B cell (primary cell): ENCODE results near the gene LRRC4. TPM values are rescaled to one million over a fixed set of nuclear protein-coding genes. Genes with fewer than 3 reads are reported as not detected.

ENCODE experiments used
- ATAC-seq: fragments of 200-7000 bp; cut with Tn5 transposase; one replicate; pipeline ENCODE4 v1.10.0; 2021; ENCODE audit warnings: low read depth, mild to moderate bottlenecking, moderate number of reproducible peaks, moderate library complexity
- CTCF ChIA-PET: fragments of 350-600 bp; sonication (Branson Sonifier 250); formaldehyde crosslinking; loops from one replicate; lab custom pipeline; 2021; ENCODE audit warnings: antibody characterized with exemption, inconsistent platforms; lab: Charles Lee
- POLR2A ChIA-PET: fragments of 350-600 bp; sonication (Branson Sonifier 250); formaldehyde crosslinking; loops from one replicate; lab custom pipeline; 2021; ENCODE audit warnings: antibody characterized with exemption; lab: Charles Lee
- DNase-seq: peaks from one replicate; pipeline ENCODE4 v3.0.0; 2013
- H2AFZ ChIP-seq: 2 replicates; pipeline ENCODE4 v1.6.1; 2012; ENCODE audit warnings: mild to moderate bottlenecking, low read depth, low read length; ENCODE audit not compliant: insufficient read depth, poor library complexity, severe bottlenecking
- H3K27ac ChIP-seq, 2 donors: 1 replicate in 1 of 2; 2 replicates in 1 of 2; pipeline ENCODE4 v1.5.1; 2012 to 2013; ENCODE audit warnings: low read length in 2 of 2, mild to moderate bottlenecking in 2 of 2, moderate library complexity in 1 of 2
- H3K27me3 ChIP-seq, 4 experiments: fragments of 200-600 bp in 1 of 4; sonication (generic) in 1 of 4; replicated peaks in 1 of 4; 1 replicate in 2 of 4; 2 replicates in 2 of 4; pipeline versions ENCODE4 v1.6.1 to v1.7.0; 2013 to 2016; ENCODE audit warnings: low read length in 3 of 4, mild to moderate bottlenecking in 2 of 4, mixed read lengths in 1 of 4, moderate library complexity in 1 of 4; ENCODE audit not compliant: insufficient read depth in 4 of 4, control insufficient read depth in 3 of 4; ENCODE audit errors: control extremely low read depth in 1 of 4
- H3K36me3 ChIP-seq, 2 experiments: replicated peaks in 1 of 2; 1 replicate in 1 of 2; 2 replicates in 1 of 2; pipeline versions ENCODE4 v1.6.1 to v1.7.1; 2013; ENCODE audit warnings: low read length in 1 of 2; ENCODE audit not compliant: insufficient read depth in 2 of 2, control insufficient read depth in 1 of 2; ENCODE audit errors: control extremely low read depth in 1 of 2, extremely low read depth in 1 of 2
- H3K4me1 ChIP-seq, 2 donors: fragments of 200-600 bp in 1 of 2; sonication (generic) in 1 of 2; 1 replicate in 1 of 2; 2 replicates in 1 of 2; pipeline versions ENCODE4 v1.5.1 to v1.6.1; 2013 to 2017; ENCODE audit warnings: low read length in 2 of 2; ENCODE audit not compliant: control insufficient read depth in 2 of 2, insufficient read depth in 2 of 2
- H3K4me2 ChIP-seq: replicated peaks from 2 replicates; pipeline ENCODE3; 2012; ENCODE audit warnings: mild to moderate bottlenecking, low read depth, low read length; ENCODE audit not compliant: poor library complexity, severe bottlenecking
- H3K4me3 ChIP-seq, 5 experiments: fragments of 200-600 bp in 1 of 5; sonication (generic) in 1 of 5; 1 replicate in 3 of 5; 2 replicates in 2 of 5; pipeline versions ENCODE4 v1.5.1 to v1.7.0; 2011 to 2016; ENCODE audit warnings: low read length in 4 of 5, mild to moderate bottlenecking in 4 of 5, low read depth in 2 of 5, control low read depth in 1 of 5, moderate library complexity in 1 of 5; ENCODE audit not compliant: insufficient read depth in 1 of 5; ENCODE audit errors: control extremely low read depth in 1 of 5, extremely low read depth in 1 of 5
- H3K79me2 ChIP-seq: fragments of 200-600 bp; sonication (generic); one replicate; pipeline ENCODE4 v1.6.0; 2016; ENCODE audit warnings: low read length; ENCODE audit not compliant: control insufficient read depth, insufficient read depth
- H3K9ac ChIP-seq: fragments of 200-600 bp; sonication (generic); 2 replicates; pipeline ENCODE4 v1.6.1; 2017; ENCODE audit warnings: mild to moderate bottlenecking, low read length, moderate library complexity
- H3K9me3 ChIP-seq, 3 donors: one replicate each; pipeline versions ENCODE4 v1.6.1 to v1.7.1; 2013; ENCODE audit warnings: low read length in 2 of 3; ENCODE audit not compliant: control insufficient read depth in 2 of 3, insufficient read depth in 1 of 3; ENCODE audit errors: control extremely low read depth in 1 of 3
- H4K20me1 ChIP-seq: 2 replicates; pipeline ENCODE4 v1.6.0; 2012; ENCODE audit warnings: mild to moderate bottlenecking, low read length; ENCODE audit not compliant: insufficient read depth, control insufficient read depth, poor library complexity, severe bottlenecking
- H3K27ac Mint-ChIP-seq: one replicate; pipeline ENCODE4 v1.8.0; 2021; ENCODE audit warnings: mixed read lengths
- H3K27me3 Mint-ChIP-seq: one replicate; pipeline ENCODE4 v1.8.0; 2021; ENCODE audit warnings: mixed read lengths
- H3K4me1 Mint-ChIP-seq: one replicate; pipeline ENCODE4 v1.8.0; 2021; ENCODE audit warnings: mixed read lengths
- H3K4me3 Mint-ChIP-seq: one replicate; pipeline ENCODE4 v1.8.0; 2021; ENCODE audit warnings: mixed read lengths
- H3K9me3 Mint-ChIP-seq: one replicate; pipeline ENCODE4 v1.8.0; 2022; ENCODE audit warnings: mixed read lengths; ENCODE audit not compliant: insufficient read depth
- CTCF ChIP-seq: fragments of 200-600 bp; IDR thresholded peaks from one replicate; pipeline ENCODE4 v1.8.0; 2022; ENCODE audit warnings: antibody characterized with exemption, mild to moderate bottlenecking
- EZH2 ChIP-seq: IDR thresholded peaks from 2 replicates; pipeline ENCODE4 v1.6.1; 2012; ENCODE audit warnings: borderline replicate concordance, low read depth, mild to moderate bottlenecking, moderate library complexity, low read length; ENCODE audit not compliant: insufficient read depth, poor library complexity, severe bottlenecking
- WGBS: methylation state at CpG from one replicate; pipeline ENCODE4 v1.1.5; 2013; ENCODE audit warnings: missing lambda C conversion rate; ENCODE audit not compliant: insufficient coverage; 5-methylcytosine and 5-hydroxymethylcytosine counted together
- intact Hi-C: fragments of 100-400 bp; cut with micrococcal nuclease; formaldehyde crosslinking; loops from one replicate; pipeline ENCODE4 v1.10.0; 2022
- polyA plus RNA-seq: library from polyadenylated mRNA; depleted of rRNA; stranded (reverse); fragments of >200 nt; gene quantifications from 2 replicates; pipeline ENCODE4 v1.2.3, GENCODE V29; 2012
- total RNA-seq, 2 donors: library from RNA; stranded (reverse); fragments of 120-200 nt in 1 of 2; gene quantifications; 1 replicate in 1 of 2; 2 replicates in 1 of 2; pipeline versions ENCODE4 v1.2.3 to v1.2.4, GENCODE V29; 2013 to 2022

The LRRC4 gene
- total and polyA plus RNA-seq, 2 donors (not counting 1 experiment from before 2014, with no cell fraction given), result 0.98 to 1.2 TPM

DNA sequence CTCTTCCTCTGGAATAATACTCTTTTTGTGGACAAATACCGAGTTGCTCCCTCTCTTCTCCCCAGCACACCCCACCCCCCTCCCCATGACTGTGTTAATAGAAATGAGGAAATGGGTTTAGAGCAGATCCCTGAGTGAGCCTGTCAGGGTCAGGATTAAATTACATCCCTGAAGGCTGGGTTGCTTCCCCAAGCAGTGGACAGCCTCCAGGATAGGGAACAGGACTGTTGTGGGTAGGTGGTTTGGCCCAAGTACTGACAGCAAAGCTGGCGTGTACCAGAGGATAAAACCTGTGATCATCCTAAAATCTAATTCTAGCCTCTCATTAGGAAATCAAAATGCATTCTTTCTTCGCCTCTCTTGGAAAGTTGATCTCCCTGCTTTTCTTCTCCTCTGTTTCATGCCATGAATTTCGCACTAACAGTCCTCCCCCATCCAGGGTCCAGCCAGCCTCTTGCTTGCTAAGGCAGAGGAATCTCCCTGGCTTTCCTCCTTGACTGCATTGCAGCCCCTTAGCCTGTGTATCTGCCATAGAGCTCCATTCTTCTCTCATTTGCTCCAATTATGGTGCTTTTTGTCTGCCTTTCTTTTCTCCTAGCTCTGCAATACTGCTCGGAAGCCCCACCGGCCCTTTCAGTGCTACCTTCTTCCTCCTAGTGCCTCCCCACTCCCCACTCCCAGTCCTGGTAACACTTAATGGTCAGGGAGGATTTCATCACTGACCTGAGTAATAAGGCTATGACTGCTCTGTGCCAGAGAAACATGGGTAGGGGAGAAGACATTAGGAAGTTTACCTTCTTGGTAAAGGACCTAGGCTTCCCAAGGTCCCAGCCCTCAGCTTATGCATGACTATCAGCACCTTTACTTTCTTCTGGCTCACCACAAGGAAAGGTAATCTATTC is 8.4 kb downstream of the LRRC4 start:
- no peak overlapping the region for H3K27ac Mint-ChIP-seq
- Histone ChIP-seq H3K36me3 (peaks cover 6 to 30% of the 10 kb centered on the region in 2 experiments), H3K4me2 (no peak overlapping the region), H4K20me1 (peaks cover 20% of the 10 kb centered on the region), H3K9ac (no peak overlapping the region), H3K4me1 (no peaks in the 10 kb centered on the region), H3K4me3 (no peak overlapping the region), H3K27ac (no peak overlapping the region), H3K9me3 (no peaks in the 10 kb centered on the region), H3K27me3 (no peaks in the 10 kb centered on the region), H3K79me2 (peaks cover 3% of the 10 kb centered on the region), H2AFZ (no peak overlapping the region)
- ChIA-PET POLR2A (no interaction called here), CTCF (interaction anchor here (1.4 kb wide), 1 partner anchor 187 kb away, joined by 3 read pairs; no protein-coding TSS in a partner anchor)
- no peaks in the 10 kb centered on the region for H3K27me3 Mint-ChIP-seq
- H3K4me1 Mint-ChIP-seq, result no peaks in the 10 kb centered on the region
- no peak for TF ChIP-seq EZH2
- no peak for TF ChIP-seq CTCF
- intact Hi-C loops, result no loop called here
- no peaks in the 10 kb centered on the region for H3K9me3 Mint-ChIP-seq
- no peak overlapping the region for H3K4me3 Mint-ChIP-seq
- ATAC-seq, result no peak
- no peak for DNase-seq
- 100% methylated on average over 5 of the region's 6 CpGs for WGBS

DNA sequence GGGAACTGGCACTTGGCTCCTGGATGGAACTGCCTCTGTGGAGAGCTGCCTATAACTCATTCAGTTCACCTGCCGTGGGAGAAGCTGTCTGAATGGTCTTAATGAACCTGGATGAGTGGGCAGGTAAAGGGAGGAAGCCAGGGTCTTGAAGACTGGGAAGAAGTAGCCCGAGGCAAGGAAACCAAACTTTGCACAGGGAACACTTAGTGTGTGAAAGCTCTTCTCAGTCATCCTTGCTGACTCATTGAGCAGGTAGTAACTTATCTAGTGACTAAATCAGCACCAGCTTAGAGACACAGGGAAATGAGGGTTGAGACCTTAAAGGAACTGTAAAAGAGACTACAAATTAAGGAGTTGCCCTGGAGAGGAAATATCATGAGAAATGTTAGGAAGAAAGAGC is 9.9 kb downstream of the LRRC4 start:
- Histone ChIP-seq H3K79me2 (peaks cover 3% of the 10 kb centered on the region), H3K4me1 (no peaks in the 10 kb centered on the region), H3K9ac (no peak overlapping the region), H2AFZ (no peak overlapping the region), H3K36me3 (peaks cover 6 to 40% of the 10 kb centered on the region in 2 experiments), H3K27me3 (no peaks in the 10 kb centered on the region), H3K27ac (no peak overlapping the region), H4K20me1 (peaks cover 18% of the 10 kb centered on the region), H3K4me3 (no peak overlapping the region), H3K9me3 (no peaks in the 10 kb centered on the region), H3K4me2 (no peak overlapping the region)
- TF ChIP-seq CTCF (no peak), EZH2 (no peak)
- WGBS, result 100% methylated on average over 1 of the region's 2 CpGs
- no peak overlapping the region for H3K27ac Mint-ChIP-seq
- no peaks in the 10 kb centered on the region for H3K9me3 Mint-ChIP-seq
- ChIA-PET POLR2A (no interaction called here), CTCF (no interaction called here)
- no peaks in the 10 kb centered on the region for H3K4me1 Mint-ChIP-seq
- H3K27me3 Mint-ChIP-seq, result no peaks in the 10 kb centered on the region
- intact Hi-C loops, result no loop called here
- no peak for ATAC-seq
- no peak for DNase-seq
- H3K4me3 Mint-ChIP-seq, result no peak overlapping the region
